ENCODE measurements around the gene DOCK4.

DOCK4 gene

GRCh38 chr7:112081778-112082177, 124.4 kb downstream of the DOCK4 start:
- TF ChIP-seq CREB1 (IDR thresholded peaks at IDR 0.05; ENCODE audit: low read depth) (no peak), FOXM1 (IDR thresholded peaks at IDR 0.05; ENCODE audit: borderline replicate concordance, low read depth) (no peak), TEAD4 (IDR thresholded peaks at IDR 0.05) (no peak), TAF1 (IDR thresholded peaks at IDR 0.05; ENCODE audit: low read depth) (no peak), ZBTB7A (IDR thresholded peaks at IDR 0.05; ENCODE audit: low read depth) (no peak), RAD21 (IDR thresholded peaks at IDR 0.05; ENCODE audit: low read depth) (no peak), EP300 (IDR thresholded peaks at IDR 0.05; ENCODE audit: borderline replicate concordance) (no peak), YY1 (IDR thresholded peaks at IDR 0.05; ENCODE audit: low read depth) (no peak), REST (IDR thresholded peaks at IDR 0.05; ENCODE audit: low read depth) (no peak), EGR1 (IDR thresholded peaks at IDR 0.05) (no peak), TCF12 (IDR thresholded peaks at IDR 0.05; ENCODE audit: low read depth) (no peak), NFIC (IDR thresholded peaks at IDR 0.05) (no peak), CEBPB (IDR thresholded peaks at IDR 0.05) (no peak)
- TF ChIP-seq, protein P1, sequence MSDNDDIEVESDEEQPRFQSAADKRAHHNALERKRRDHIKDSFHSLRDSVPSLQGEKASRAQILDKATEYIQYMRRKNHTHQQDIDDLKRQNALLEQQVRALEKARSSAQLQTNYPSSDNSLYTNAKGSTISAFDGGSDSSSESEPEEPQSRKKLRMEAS (IDR thresholded peaks at IDR 0.05), result no peak
- TF ChIP-seq, protein P2, sequence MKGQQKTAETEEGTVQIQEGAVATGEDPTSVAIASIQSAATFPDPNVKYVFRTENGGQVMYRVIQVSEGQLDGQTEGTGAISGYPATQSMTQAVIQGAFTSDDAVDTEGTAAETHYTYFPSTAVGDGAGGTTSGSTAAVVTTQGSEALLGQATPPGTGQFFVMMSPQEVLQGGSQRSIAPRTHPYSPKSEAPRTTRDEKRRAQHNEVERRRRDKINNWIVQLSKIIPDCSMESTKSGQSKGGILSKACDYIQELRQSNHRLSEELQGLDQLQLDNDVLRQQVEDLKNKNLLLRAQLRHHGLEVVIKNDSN (IDR thresholded peaks at IDR 0.05), result no peak

DNA sequence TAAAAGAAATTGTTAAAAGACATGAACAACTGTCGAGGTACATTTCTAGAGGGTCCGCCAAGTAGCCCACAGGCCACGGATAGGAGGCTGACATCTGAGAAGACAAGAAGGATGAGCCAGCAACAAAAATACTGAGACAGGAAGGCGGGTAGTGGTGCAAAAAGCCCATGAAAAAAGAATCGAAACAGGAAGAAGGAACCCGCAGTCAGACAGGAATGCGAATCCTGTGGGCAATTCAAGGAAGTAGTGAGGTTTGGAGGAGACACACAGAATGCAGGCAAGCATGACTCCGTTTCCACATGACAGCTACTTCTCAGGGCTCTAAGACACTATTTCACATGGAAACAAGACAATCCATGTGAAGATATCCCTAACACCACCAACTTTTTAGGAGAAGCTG, 125.2 kb downstream of the DOCK4 start:
- TF ChIP-seq YY1 (IDR thresholded peaks at IDR 0.05; ENCODE audit: low read depth) (no peak), FOXM1 (IDR thresholded peaks at IDR 0.05; ENCODE audit: borderline replicate concordance, low read depth) (no peak), EGR1 (IDR thresholded peaks at IDR 0.05) (no peak), EP300 (IDR thresholded peaks at IDR 0.05; ENCODE audit: borderline replicate concordance) (no peak), NFIC (IDR thresholded peaks at IDR 0.05) (no peak), CEBPB (IDR thresholded peaks at IDR 0.05) (no peak), CREB1 (IDR thresholded peaks at IDR 0.05; ENCODE audit: low read depth) (no peak), REST (IDR thresholded peaks at IDR 0.05; ENCODE audit: low read depth) (no peak), TAF1 (IDR thresholded peaks at IDR 0.05; ENCODE audit: low read depth) (no peak), RAD21 (IDR thresholded peaks at IDR 0.05; ENCODE audit: low read depth) (no peak), TCF12 (IDR thresholded peaks at IDR 0.05; ENCODE audit: low read depth) (no peak), TEAD4 (IDR thresholded peaks at IDR 0.05) (no peak), ZBTB7A (IDR thresholded peaks at IDR 0.05; ENCODE audit: low read depth) (no peak)
- TF ChIP-seq, protein P1 (IDR thresholded peaks at IDR 0.05), result no peak
- TF ChIP-seq, protein P2 (IDR thresholded peaks at IDR 0.05), result no peak

DNA sequence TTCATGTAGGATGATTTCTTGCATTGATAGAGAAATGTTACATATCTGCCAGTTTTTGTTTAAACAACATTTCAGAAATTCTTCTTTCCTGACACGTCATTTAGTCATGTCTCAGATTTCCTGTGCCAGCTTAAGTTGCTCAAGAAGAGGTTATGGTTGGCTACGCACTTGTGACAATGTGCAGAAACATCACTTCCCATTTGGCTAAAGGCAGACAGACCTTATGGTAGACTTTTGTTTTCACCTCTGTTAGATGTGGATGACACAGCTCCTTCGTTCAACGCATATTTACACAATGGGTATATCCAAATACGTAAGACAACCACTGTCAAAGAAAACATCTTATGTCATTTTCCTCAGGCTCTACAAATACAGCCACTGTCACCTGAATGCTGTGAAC, 125.8 kb downstream of the DOCK4 start:
- TF ChIP-seq EP300 (IDR thresholded peaks at IDR 0.05; ENCODE audit: borderline replicate concordance) (peak; percentile 80), TCF12 (IDR thresholded peaks at IDR 0.05; ENCODE audit: low read depth) (peak; percentile 75), NFIC (IDR thresholded peaks at IDR 0.05) (peak; percentile 70), ZBTB7A (IDR thresholded peaks at IDR 0.05; ENCODE audit: low read depth) (no peak), TEAD4 (IDR thresholded peaks at IDR 0.05) (peak; percentile 85), TAF1 (IDR thresholded peaks at IDR 0.05; ENCODE audit: low read depth) (no peak), FOXM1 (IDR thresholded peaks at IDR 0.05; ENCODE audit: borderline replicate concordance, low read depth) (peak; percentile 67; the same call in 1 of the 2 replicates), YY1 (IDR thresholded peaks at IDR 0.05; ENCODE audit: low read depth) (no peak), CREB1 (IDR thresholded peaks at IDR 0.05; ENCODE audit: low read depth) (peak; percentile 29; the same call in 1 of the 2 replicates), REST (IDR thresholded peaks at IDR 0.05; ENCODE audit: low read depth) (no peak), RAD21 (IDR thresholded peaks at IDR 0.05; ENCODE audit: low read depth) (no peak), CEBPB (IDR thresholded peaks at IDR 0.05) (peak; percentile 86), EGR1 (IDR thresholded peaks at IDR 0.05) (no peak)
- TF ChIP-seq, protein P2 (IDR thresholded peaks at IDR 0.05), result 0 out of 2 replicates have a peak, but pooled peaks have one; percentile 34
- TF ChIP-seq, protein P1 (IDR thresholded peaks at IDR 0.05), result peak; percentile 41; the same call in 1 of the 2 replicates
